A673 (cell line): ENCODE measurements around the gene SLC31A1. TPM values are rescaled to one million over a fixed set of nuclear protein-coding genes. Genes with fewer than 3 reads are reported as not detected.
A peak's percentile ranks its signal among the peaks of the same experiment; 100 is the strongest.

ENCODE experiments used
- BruUV-seq: library from RNA; stranded (reverse); fragments of 400-500 nt; replicated peaks from 2 replicates; lab custom pipeline; 2021; lab: Mats Ljungman, UMichigan
- CTCF ChIA-PET: fragments of 300-600 bp; sonication (Branson Sonifier 250); formaldehyde crosslinking; loops from one replicate; lab custom pipeline; 2022; ENCODE audit warnings: antibody characterized with exemption; lab: Charles Lee
- POLR2A ChIA-PET: fragments of 300-600 bp; sonication (Branson Sonifier 250); formaldehyde crosslinking; loops from one replicate; lab custom pipeline; 2022; ENCODE audit warnings: antibody characterized with exemption; ENCODE audit not compliant: low non-redundant PET; lab: Charles Lee
- DNase-seq: peaks from one replicate; pipeline ENCODE4 v3.0.0-alpha.2; 2015; ENCODE audit warnings: low spot score
- H3K27ac ChIP-seq: fragments of 200-600 bp; sonication (generic); 2 replicates; pipeline ENCODE4 v1.5.1; 2016; ENCODE audit warnings: mixed run types, low read depth, mild to moderate bottlenecking, mixed read lengths, antibody characterized with exemption, low read length; ENCODE audit not compliant: poor library complexity, severe bottlenecking
- H3K27me3 ChIP-seq: fragments of 200-600 bp; sonication (generic); replicated peaks from 2 replicates; pipeline ENCODE4 v1.6.1; 2017; ENCODE audit warnings: mixed run types, low read depth, mild to moderate bottlenecking, mixed read lengths, antibody characterized with exemption, low read length; ENCODE audit not compliant: insufficient read depth, poor library complexity
- H3K36me3 ChIP-seq: fragments of 200-600 bp; sonication (generic); 2 replicates; pipeline ENCODE4 v1.6.1; 2016; ENCODE audit warnings: mixed run types, mild to moderate bottlenecking, mixed read lengths, antibody characterized with exemption, low read length; ENCODE audit not compliant: insufficient read depth, poor library complexity, severe bottlenecking
- H3K4me1 ChIP-seq: fragments of 200-600 bp; sonication (generic); 2 replicates; pipeline ENCODE4 v1.6.1; 2017; ENCODE audit warnings: mixed run types, mild to moderate bottlenecking, mixed read lengths, antibody characterized with exemption, low read length; ENCODE audit not compliant: insufficient read depth, poor library complexity, severe bottlenecking
- H3K4me3 ChIP-seq: fragments of 200-600 bp; sonication (generic); 2 replicates; pipeline ENCODE4 v1.5.1; 2016; ENCODE audit warnings: low read depth, mixed run types, mild to moderate bottlenecking, mixed read lengths, low read length; ENCODE audit not compliant: poor library complexity, severe bottlenecking
- H3K9me3 ChIP-seq: fragments of 200-600 bp; sonication (generic); 2 replicates; pipeline ENCODE4 v1.6.1; 2016; ENCODE audit warnings: mixed run types, low read depth, mild to moderate bottlenecking, mixed read lengths, antibody characterized with exemption, low read length; ENCODE audit not compliant: poor library complexity, severe bottlenecking
- EZH2 ChIP-seq: fragments of 200-600 bp; sonication (generic); IDR thresholded peaks from 2 replicates; pipeline ENCODE4 v1.6.1; 2017; ENCODE audit warnings: borderline replicate concordance, low read depth, mild to moderate bottlenecking, mixed read lengths, antibody characterized with exemption, low read length; ENCODE audit not compliant: poor library complexity, severe bottlenecking
- intact Hi-C: fragments of 100-400 bp; cut with micrococcal nuclease; formaldehyde crosslinking; loops from one replicate; pipeline ENCODE4 v1.10.0; 2022; ENCODE audit not compliant: unreplicated experiment
- total RNA-seq: library from RNA; stranded (reverse); gene quantifications from 2 replicates; pipeline ENCODE4 v1.2.3, GENCODE V29; 2021
- TF ChIP-seq, protein P1 (sequence below): fragments of 300-800, 200-600 bp; sonication (generic); conservative IDR thresholded peaks from 2 replicates; pipeline ENCODE4 v1.5.1; 2017; ENCODE audit warnings: low read depth, mild to moderate bottlenecking, antibody characterized with exemption, low read length, moderate library complexity, mixed read lengths

Gene SLC31A1
- total RNA-seq, 1 experiment from 2014 or later = 32.7 TPM

- CTCF ChIA-PET = no interaction called here
- H3K4me1 ChIP-seq = peaks cover 22% of the 10 kb centered on the region
- H3K27me3 ChIP-seq = no peaks in the 10 kb centered on the region
- TF ChIP-seq, protein P1, sequence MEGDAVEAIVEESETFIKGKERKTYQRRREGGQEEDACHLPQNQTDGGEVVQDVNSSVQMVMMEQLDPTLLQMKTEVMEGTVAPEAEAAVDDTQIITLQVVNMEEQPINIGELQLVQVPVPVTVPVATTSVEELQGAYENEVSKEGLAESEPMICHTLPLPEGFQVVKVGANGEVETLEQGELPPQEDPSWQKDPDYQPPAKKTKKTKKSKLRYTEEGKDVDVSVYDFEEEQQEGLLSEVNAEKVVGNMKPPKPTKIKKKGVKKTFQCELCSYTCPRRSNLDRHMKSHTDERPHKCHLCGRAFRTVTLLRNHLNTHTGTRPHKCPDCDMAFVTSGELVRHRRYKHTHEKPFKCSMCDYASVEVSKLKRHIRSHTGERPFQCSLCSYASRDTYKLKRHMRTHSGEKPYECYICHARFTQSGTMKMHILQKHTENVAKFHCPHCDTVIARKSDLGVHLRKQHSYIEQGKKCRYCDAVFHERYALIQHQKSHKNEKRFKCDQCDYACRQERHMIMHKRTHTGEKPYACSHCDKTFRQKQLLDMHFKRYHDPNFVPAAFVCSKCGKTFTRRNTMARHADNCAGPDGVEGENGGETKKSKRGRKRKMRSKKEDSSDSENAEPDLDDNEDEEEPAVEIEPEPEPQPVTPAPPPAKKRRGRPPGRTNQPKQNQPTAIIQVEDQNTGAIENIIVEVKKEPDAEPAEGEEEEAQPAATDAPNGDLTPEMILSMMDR = no peak
- no peak for TF ChIP-seq EZH2
- peak; percentile 47 for DNase-seq
- no TSS peak for BruUV-seq
- H3K36me3 ChIP-seq = no peaks in the 10 kb centered on the region
- no peak overlapping the region for H3K4me3 ChIP-seq
- H3K27ac ChIP-seq = no peak overlapping the region
- POLR2A ChIA-PET = no interaction called here
- intact Hi-C loops = no loop called here
- no peaks in the 10 kb centered on the region for H3K9me3 ChIP-seq
Observed at GRCh38 chr9:113238859-113239232, 17.5 kb downstream of the SLC31A1 start.

DNA sequence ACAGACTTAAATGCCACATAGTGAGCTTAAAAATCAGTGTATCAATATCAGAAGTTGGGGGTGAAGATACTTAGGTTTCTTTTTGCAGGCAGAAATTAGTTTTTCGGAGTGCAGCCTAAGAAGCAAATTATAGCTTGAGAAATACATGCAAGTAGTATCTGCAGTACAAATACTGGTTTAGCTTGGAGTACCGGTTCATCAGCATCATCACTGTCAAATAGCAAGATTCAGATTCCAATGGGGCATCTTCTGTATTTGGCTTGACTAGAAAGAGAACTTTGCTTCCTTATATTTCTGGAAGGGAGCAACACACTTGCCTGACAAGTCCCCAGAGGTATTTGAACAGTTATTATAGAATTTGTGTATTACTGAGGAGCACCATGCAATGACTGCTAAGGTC lies 19.8 kb downstream of the SLC31A1 start:
- POLR2A ChIA-PET = no interaction called here
- peaks cover 24% of the 10 kb centered on the region for H3K4me1 ChIP-seq

DNA sequence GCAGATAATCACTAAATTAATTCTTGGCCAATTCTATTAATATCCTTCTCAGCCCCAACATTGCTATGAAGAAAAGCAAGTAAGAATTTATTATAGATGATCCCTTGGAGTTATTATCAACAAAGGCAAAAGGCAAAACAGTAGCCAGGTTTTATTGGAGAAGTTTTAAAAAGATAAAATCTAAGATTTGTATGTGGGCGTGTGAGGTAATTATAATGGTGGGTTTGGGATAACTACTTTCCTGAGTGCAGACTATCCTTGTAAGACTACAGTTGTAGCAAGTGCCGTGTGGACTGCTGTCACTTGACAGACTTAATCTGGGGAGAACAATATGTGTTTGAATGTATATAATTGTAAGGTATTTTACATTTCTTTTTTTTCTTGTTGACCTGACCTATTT lies 23.2 kb downstream of the SLC31A1 start:
- intact Hi-C loops = no loop called here
- no peak for TF ChIP-seq EZH2
- TF ChIP-seq, protein P1 = no peak
- no TSS peak for BruUV-seq
- CTCF ChIA-PET = no interaction called here
- no peak overlapping the region for H3K27ac ChIP-seq
- no peak overlapping the region for H3K4me3 ChIP-seq
- H3K4me1 ChIP-seq = peaks cover 17% of the 10 kb centered on the region
- no peaks in the 10 kb centered on the region for H3K27me3 ChIP-seq
- no peaks in the 10 kb centered on the region for H3K9me3 ChIP-seq
- no peaks in the 10 kb centered on the region for H3K36me3 ChIP-seq
- POLR2A ChIA-PET = no interaction called here
- DNase-seq = no peak

More for the DNA sequence above, 19.8 kb downstream of the SLC31A1 start:
- Histone ChIP-seq H3K27me3 (no peaks in the 10 kb centered on the region), H3K4me3 (no peak overlapping the region), H3K9me3 (no peaks in the 10 kb centered on the region), H3K27ac (no peak overlapping the region), H3K36me3 (no peaks in the 10 kb centered on the region)
- BruUV-seq = no TSS peak
- no peak for DNase-seq
- no peak for TF ChIP-seq EZH2
- TF ChIP-seq, protein P1 = no peak
- intact Hi-C loops = no loop called here
- CTCF ChIA-PET = no interaction called here
